HEK293 (cell line): ENCODE data around the gene UBL4A.

Experiments
- CTCF ChIA-PET: fragments of 350-600 bp; formaldehyde crosslinking; extraction: SDS; loops from one replicate; lab custom pipeline; 2021; ENCODE audit warnings: antibody characterized with exemption; lab: Yijun Ruan, JAX
- POLR2A ChIA-PET: fragments of 300-600 bp; formaldehyde crosslinking; extraction: SDS; loops from one replicate; lab custom pipeline; 2020; ENCODE audit warnings: antibody characterized with exemption, inconsistent platforms; lab: Yijun Ruan, JAX
- H3K27ac ChIP-seq: fragments of 200-500 bp; sonication (Bioruptor generic); 2 replicates; pipeline ENCODE4 v1.5.1; 2014; ENCODE audit warnings: low read depth, low read length, control low read depth, inconsistent platforms; ENCODE audit errors: extremely low read depth
- H3K36me3 ChIP-seq, 2 experiments: fragments of 200-500 bp in 1 of 2; sonication (Bioruptor generic) in 1 of 2; 1 replicate in 1 of 2; 2 replicates in 1 of 2; pipeline ENCODE4 v1.5.1; 2014 to 2017; ENCODE audit warnings: inconsistent platforms in 2 of 2, low read length in 2 of 2; ENCODE audit not compliant: control insufficient read depth in 2 of 2, insufficient read depth in 1 of 2
- H3K4me1 ChIP-seq: fragments of 200-500 bp; sonication (Bioruptor generic); 2 replicates; pipeline ENCODE4 v1.5.1; 2014; ENCODE audit warnings: mild to moderate bottlenecking, low read length, inconsistent platforms; ENCODE audit not compliant: control insufficient read depth, insufficient read depth
- H3K4me3 ChIP-seq: 2 replicates; pipeline ENCODE4 v1.5.1; 2011; ENCODE audit warnings: low read depth, mild to moderate bottlenecking, control low read depth, low read length, moderate library complexity
- H3K9me3 ChIP-seq: fragments of 200-500 bp; sonication (Bioruptor generic); 2 replicates; pipeline ENCODE4 v1.5.1; 2014; ENCODE audit warnings: low read depth, low read length, inconsistent platforms; ENCODE audit not compliant: control insufficient read depth, insufficient read depth
- GLIS2 ChIP-seq: fragments of 450-650 bp; formaldehyde crosslinking; IDR thresholded peaks from 2 replicates; pipeline ENCODE4 v1.5.1; 2016; ENCODE audit warnings: missing biosample characterization, missing genetic modification characterization
- OVOL3 ChIP-seq: fragments of 450-650 bp; formaldehyde crosslinking; IDR thresholded peaks from 2 replicates; pipeline ENCODE4 v1.5.1; 2016; ENCODE audit warnings: missing biosample characterization, missing genetic modification characterization
- SCRT1 ChIP-seq: fragments of 450-650 bp; formaldehyde crosslinking; IDR thresholded peaks from 2 replicates; pipeline ENCODE4 v1.5.1; 2016; ENCODE audit warnings: missing biosample characterization, missing genetic modification characterization, borderline replicate concordance
- SCRT2 ChIP-seq: fragments of 450-650 bp; formaldehyde crosslinking; IDR thresholded peaks from 2 replicates; pipeline ENCODE4 v1.5.1; 2016; ENCODE audit warnings: missing biosample characterization, missing genetic modification characterization
- ZBTB17 ChIP-seq: fragments of 450-650 bp; formaldehyde crosslinking; IDR thresholded peaks from 2 replicates; pipeline ENCODE4 v1.5.1; 2016; ENCODE audit warnings: missing biosample characterization, missing genetic modification characterization
- ZNF335 ChIP-seq: fragments of 450-650 bp; formaldehyde crosslinking; conservative IDR thresholded peaks from 2 replicates; pipeline ENCODE4 v1.5.1; 2016; ENCODE audit warnings: missing biosample characterization, missing genetic modification characterization
- ZNF404 ChIP-seq: fragments of 450-650 bp; formaldehyde crosslinking; IDR thresholded peaks from 2 replicates; pipeline ENCODE4 v1.5.1; 2017; ENCODE audit warnings: missing biosample characterization, missing genetic modification characterization
- ZNF544 ChIP-seq: fragments of 450-650 bp; formaldehyde crosslinking; IDR thresholded peaks from 2 replicates; pipeline ENCODE4 v1.5.0; 2017; ENCODE audit warnings: missing biosample characterization, missing genetic modification characterization
- ZNF558 ChIP-seq: fragments of 450-650 bp; formaldehyde crosslinking; IDR thresholded peaks from 2 replicates; pipeline ENCODE4 v1.5.1; 2016; ENCODE audit warnings: missing biosample characterization, missing genetic modification characterization
- ZNF571 ChIP-seq: fragments of 450-650 bp; formaldehyde crosslinking; IDR thresholded peaks from 2 replicates; pipeline ENCODE4 v1.5.0; 2017; ENCODE audit warnings: missing biosample characterization, missing genetic modification characterization
- ZNF623 ChIP-seq: fragments of 450-650 bp; formaldehyde crosslinking; IDR thresholded peaks from 2 replicates; pipeline ENCODE4 v1.5.1; 2016; ENCODE audit warnings: missing biosample characterization, missing genetic modification characterization
- TF ChIP-seq, protein P1 (sequence below): fragments of 450-650 bp; IDR thresholded peaks from 2 replicates; pipeline ENCODE4 v1.5.1; 2018; ENCODE audit warnings: missing biosample characterization, mild to moderate bottlenecking, missing genetic modification characterization
- TF ChIP-seq, protein P2 (sequence below): fragments of 450-650 bp; formaldehyde crosslinking; IDR thresholded peaks from 2 replicates; pipeline ENCODE4 v1.5.1; 2016; ENCODE audit warnings: missing biosample characterization, missing genetic modification characterization
- TF ChIP-seq, protein P3 (sequence below): fragments of 450-650 bp; formaldehyde crosslinking; IDR thresholded peaks from 2 replicates; pipeline ENCODE4 v1.5.1; 2016; ENCODE audit warnings: missing biosample characterization, missing genetic modification characterization
- TF ChIP-seq, protein P4 (sequence below): fragments of 450-650 bp; formaldehyde crosslinking; IDR thresholded peaks from 2 replicates; pipeline ENCODE4 v1.5.1; 2017; ENCODE audit warnings: missing biosample characterization, missing genetic modification characterization
- TF ChIP-seq, protein P5 (sequence below): fragments of 450-650 bp; formaldehyde crosslinking; IDR thresholded peaks from 2 replicates; pipeline ENCODE4 v1.5.1; 2017; ENCODE audit warnings: missing biosample characterization, missing genetic modification characterization
- TF ChIP-seq, protein P6 (sequence below): fragments of 450-650 bp; formaldehyde crosslinking; IDR thresholded peaks from 2 replicates; pipeline ENCODE4 v1.5.1; 2016; ENCODE audit warnings: missing biosample characterization, missing genetic modification characterization

UBL4A gene

DNA sequence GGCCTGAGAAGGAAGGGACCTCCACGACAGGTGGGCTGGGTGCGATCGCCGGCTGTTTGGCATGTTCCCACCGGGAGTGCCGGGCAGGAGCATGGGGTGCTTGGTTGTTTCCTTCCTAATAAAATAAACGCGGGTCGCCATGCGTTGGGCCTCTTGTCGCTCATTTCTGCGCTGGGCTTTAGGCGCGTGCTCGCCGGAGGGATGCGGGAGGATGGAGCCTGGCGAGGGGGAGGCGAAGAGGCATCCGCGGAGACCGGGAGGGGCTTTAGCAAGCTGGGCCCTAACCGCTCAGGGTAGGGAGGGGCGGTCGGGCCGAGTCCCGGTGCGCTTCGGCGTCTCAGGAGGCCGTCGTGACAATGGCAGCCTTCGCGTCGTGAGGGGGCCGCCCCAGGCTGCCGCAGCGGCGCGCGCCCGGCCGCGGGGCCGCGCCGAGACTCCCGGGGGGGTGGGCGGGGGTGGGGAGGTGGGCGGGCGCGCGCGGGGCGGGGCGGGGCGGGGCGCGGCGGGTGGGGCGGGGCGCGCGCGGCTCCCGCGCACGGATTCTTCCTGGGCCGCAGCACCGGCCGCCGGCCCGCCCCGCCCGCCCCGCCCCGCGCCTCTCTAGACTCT, 49.9 kb downstream of the UBL4A start:
- Histone ChIP-seq H3K27ac (peak overlapping the region; percentile 95), H3K36me3 (peaks cover 7 to 84% of the 10 kb centered on the region in 2 experiments; a peak in 2 of 3 replicates), H3K4me1 (no peaks in the 10 kb centered on the region), H3K4me3 (peak overlapping the region; percentile 69), H3K9me3 (no peaks in the 10 kb centered on the region)
- TF ChIP-seq, protein P1, sequence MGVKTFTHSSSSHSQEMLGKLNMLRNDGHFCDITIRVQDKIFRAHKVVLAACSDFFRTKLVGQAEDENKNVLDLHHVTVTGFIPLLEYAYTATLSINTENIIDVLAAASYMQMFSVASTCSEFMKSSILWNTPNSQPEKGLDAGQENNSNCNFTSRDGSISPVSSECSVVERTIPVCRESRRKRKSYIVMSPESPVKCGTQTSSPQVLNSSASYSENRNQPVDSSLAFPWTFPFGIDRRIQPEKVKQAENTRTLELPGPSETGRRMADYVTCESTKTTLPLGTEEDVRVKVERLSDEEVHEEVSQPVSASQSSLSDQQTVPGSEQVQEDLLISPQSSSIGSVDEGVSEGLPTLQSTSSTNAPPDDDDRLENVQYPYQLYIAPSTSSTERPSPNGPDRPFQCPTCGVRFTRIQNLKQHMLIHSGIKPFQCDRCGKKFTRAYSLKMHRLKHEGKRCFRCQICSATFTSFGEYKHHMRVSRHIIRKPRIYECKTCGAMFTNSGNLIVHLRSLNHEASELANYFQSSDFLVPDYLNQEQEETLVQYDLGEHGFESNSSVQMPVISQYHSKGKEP (tag by site-specific recombination): no peak
- TF ChIP-seq ZNF558 (tag by site-specific recombination) (no peak), ZNF404 (tag by site-specific recombination) (no peak), ZBTB17 (tag by site-specific recombination) (no peak), ZNF335 (tag by site-specific recombination) (peak; percentile 18; the same call in 1 of the 2 replicates), SCRT1 (peak; percentile 76; the same call in 1 of the 2 replicates), OVOL3 (no peak), ZNF571 (tag by site-specific recombination) (no peak), GLIS2 (tag by site-specific recombination) (peak; percentile 62), ZNF544 (tag by site-specific recombination) (no peak), SCRT2 (tag by site-specific recombination) (peak; percentile 75), ZNF623 (tag by site-specific recombination) (no peak)
- TF ChIP-seq, protein P2, sequence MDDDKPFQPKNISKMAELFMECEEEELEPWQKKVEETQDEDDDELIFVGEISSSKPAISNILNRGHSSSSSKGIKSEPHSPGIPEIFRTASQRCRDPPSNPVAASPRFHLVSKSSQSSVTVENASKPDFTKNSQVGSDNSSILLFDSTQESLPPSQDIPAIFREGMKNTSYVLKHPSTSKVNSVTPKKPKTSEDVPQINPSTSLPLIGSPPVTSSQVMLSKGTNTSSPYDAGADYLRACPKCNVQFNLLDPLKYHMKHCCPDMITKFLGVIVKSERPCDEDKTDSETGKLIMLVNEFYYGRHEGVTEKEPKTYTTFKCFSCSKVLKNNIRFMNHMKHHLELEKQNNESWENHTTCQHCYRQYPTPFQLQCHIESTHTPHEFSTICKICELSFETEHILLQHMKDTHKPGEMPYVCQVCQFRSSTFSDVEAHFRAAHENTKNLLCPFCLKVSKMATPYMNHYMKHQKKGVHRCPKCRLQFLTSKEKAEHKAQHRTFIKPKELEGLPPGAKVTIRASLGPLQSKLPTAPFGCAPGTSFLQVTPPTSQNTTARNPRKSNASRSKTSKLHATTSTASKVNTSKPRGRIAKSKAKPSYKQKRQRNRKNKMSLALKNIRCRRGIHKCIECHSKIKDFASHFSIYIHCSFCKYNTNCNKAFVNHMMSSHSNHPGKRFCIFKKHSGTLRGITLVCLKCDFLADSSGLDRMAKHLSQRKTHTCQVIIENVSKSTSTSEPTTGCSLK (tag by site-specific recombination): no peak
- TF ChIP-seq, protein P3, sequence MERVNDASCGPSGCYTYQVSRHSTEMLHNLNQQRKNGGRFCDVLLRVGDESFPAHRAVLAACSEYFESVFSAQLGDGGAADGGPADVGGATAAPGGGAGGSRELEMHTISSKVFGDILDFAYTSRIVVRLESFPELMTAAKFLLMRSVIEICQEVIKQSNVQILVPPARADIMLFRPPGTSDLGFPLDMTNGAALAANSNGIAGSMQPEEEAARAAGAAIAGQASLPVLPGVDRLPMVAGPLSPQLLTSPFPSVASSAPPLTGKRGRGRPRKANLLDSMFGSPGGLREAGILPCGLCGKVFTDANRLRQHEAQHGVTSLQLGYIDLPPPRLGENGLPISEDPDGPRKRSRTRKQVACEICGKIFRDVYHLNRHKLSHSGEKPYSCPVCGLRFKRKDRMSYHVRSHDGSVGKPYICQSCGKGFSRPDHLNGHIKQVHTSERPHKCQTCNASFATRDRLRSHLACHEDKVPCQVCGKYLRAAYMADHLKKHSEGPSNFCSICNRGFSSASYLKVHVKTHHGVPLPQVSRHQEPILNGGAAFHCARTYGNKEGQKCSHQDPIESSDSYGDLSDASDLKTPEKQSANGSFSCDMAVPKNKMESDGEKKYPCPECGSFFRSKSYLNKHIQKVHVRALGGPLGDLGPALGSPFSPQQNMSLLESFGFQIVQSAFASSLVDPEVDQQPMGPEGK (tag by site-specific recombination): peak; percentile 18; the same call in 1 of the 2 replicates
- TF ChIP-seq, protein P4, sequence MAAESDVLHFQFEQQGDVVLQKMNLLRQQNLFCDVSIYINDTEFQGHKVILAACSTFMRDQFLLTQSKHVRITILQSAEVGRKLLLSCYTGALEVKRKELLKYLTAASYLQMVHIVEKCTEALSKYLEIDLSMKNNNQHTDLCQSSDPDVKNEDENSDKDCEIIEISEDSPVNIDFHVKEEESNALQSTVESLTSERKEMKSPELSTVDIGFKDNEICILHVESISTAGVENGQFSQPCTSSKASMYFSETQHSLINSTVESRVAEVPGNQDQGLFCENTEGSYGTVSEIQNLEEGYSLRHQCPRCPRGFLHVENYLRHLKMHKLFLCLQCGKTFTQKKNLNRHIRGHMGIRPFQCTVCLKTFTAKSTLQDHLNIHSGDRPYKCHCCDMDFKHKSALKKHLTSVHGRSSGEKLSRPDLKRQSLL (tag by site-specific recombination): no peak
- TF ChIP-seq, protein P5, sequence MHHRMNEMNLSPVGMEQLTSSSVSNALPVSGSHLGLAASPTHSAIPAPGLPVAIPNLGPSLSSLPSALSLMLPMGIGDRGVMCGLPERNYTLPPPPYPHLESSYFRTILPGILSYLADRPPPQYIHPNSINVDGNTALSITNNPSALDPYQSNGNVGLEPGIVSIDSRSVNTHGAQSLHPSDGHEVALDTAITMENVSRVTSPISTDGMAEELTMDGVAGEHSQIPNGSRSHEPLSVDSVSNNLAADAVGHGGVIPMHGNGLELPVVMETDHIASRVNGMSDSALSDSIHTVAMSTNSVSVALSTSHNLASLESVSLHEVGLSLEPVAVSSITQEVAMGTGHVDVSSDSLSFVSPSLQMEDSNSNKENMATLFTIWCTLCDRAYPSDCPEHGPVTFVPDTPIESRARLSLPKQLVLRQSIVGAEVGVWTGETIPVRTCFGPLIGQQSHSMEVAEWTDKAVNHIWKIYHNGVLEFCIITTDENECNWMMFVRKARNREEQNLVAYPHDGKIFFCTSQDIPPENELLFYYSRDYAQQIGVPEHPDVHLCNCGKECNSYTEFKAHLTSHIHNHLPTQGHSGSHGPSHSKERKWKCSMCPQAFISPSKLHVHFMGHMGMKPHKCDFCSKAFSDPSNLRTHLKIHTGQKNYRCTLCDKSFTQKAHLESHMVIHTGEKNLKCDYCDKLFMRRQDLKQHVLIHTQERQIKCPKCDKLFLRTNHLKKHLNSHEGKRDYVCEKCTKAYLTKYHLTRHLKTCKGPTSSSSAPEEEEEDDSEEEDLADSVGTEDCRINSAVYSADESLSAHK (tag by site-specific recombination): no peak
- TF ChIP-seq, protein P6, sequence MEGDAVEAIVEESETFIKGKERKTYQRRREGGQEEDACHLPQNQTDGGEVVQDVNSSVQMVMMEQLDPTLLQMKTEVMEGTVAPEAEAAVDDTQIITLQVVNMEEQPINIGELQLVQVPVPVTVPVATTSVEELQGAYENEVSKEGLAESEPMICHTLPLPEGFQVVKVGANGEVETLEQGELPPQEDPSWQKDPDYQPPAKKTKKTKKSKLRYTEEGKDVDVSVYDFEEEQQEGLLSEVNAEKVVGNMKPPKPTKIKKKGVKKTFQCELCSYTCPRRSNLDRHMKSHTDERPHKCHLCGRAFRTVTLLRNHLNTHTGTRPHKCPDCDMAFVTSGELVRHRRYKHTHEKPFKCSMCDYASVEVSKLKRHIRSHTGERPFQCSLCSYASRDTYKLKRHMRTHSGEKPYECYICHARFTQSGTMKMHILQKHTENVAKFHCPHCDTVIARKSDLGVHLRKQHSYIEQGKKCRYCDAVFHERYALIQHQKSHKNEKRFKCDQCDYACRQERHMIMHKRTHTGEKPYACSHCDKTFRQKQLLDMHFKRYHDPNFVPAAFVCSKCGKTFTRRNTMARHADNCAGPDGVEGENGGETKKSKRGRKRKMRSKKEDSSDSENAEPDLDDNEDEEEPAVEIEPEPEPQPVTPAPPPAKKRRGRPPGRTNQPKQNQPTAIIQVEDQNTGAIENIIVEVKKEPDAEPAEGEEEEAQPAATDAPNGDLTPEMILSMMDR (tag by site-specific recombination): no peak
- POLR2A ChIA-PET: interaction anchor here (0.9 to 1.9 kb wide), 2 partner anchors 9 to 39 kb away, joined by 3 to 4 read pairs; partner anchors contain the start of gene RPL10
- CTCF ChIA-PET: no interaction called here
